Fibroblast of the aortic adventitia (primary cell): ENCODE results near the gene CHKA. TPM values are rescaled to one million over a fixed set of nuclear protein-coding genes. Genes with fewer than 3 reads are reported as not detected.

Experiments used
- DNase-seq: peaks from one replicate; pipeline ENCODE4 v3.0.0-alpha.2; 2010; ENCODE audit warnings: low read depth
- H3K4me3 ChIP-seq: 2 replicates; pipeline ENCODE4 v1.5.1; 2011; ENCODE audit warnings: low read depth, mild to moderate bottlenecking, control low read depth, low read length, moderate library complexity
- total RNA-seq: library from RNA; depleted of rRNA; stranded (reverse); fragments of >200 nt; gene quantifications from 2 replicates; pipeline ENCODE4 v1.2.3, GENCODE V29; 2012; ENCODE audit warnings: low replicate concordance
- TF ChIP-seq, protein P1 (sequence below): IDR thresholded peaks from 2 replicates; pipeline ENCODE4 v1.5.1; 2011; ENCODE audit warnings: mild to moderate bottlenecking, low read length, control low read depth, inconsistent platforms; ENCODE audit not compliant: insufficient read depth

The CHKA gene
- total RNA-seq, 1 donor = 5.2 TPM

DNA sequence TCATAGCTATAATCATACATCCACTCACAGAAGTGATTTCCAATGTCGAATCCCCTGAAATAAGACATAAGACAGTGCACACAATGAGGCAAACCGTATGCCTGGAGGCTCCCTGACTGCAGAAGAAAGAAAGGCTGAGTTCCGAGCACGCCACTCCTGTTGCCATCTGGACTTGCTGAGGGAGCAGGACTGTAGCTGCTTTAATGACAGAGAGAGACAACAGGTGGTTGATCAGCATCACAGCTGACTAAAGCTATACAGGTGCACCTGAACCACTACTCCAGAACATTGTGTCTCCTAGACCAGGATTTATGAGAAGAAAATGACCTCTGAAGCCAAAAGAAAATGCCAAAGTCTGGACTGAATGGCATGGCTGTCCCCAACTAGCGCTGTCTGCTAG, 55.3 kb downstream of the CHKA start:
- DNase-seq = no peak
- TF ChIP-seq, protein P1, sequence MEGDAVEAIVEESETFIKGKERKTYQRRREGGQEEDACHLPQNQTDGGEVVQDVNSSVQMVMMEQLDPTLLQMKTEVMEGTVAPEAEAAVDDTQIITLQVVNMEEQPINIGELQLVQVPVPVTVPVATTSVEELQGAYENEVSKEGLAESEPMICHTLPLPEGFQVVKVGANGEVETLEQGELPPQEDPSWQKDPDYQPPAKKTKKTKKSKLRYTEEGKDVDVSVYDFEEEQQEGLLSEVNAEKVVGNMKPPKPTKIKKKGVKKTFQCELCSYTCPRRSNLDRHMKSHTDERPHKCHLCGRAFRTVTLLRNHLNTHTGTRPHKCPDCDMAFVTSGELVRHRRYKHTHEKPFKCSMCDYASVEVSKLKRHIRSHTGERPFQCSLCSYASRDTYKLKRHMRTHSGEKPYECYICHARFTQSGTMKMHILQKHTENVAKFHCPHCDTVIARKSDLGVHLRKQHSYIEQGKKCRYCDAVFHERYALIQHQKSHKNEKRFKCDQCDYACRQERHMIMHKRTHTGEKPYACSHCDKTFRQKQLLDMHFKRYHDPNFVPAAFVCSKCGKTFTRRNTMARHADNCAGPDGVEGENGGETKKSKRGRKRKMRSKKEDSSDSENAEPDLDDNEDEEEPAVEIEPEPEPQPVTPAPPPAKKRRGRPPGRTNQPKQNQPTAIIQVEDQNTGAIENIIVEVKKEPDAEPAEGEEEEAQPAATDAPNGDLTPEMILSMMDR = no peak
- H3K4me3 ChIP-seq = no peak overlapping the region

DNA sequence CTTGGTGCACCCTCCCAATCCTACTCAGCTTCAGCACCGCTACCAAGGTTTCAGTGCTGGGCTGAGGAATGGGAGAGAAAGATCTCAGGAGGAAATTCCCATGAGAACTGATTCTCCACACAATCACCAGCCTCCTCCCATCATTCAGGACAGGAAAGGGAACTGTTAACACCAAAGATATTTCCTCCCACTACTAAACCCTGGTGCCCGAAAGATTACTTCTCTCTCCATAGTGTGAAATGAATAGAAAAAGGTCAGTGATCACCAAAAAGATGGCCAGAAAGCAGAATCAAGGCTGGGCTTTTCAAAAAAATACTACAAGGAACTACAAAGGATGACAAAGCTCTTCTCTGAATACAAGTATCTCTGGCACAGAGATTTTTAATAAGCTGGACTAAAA, 56.3 kb downstream of the CHKA start:
- no peak overlapping the region for H3K4me3 ChIP-seq
- TF ChIP-seq, protein P1 = no peak
- no peak for DNase-seq

DNA sequence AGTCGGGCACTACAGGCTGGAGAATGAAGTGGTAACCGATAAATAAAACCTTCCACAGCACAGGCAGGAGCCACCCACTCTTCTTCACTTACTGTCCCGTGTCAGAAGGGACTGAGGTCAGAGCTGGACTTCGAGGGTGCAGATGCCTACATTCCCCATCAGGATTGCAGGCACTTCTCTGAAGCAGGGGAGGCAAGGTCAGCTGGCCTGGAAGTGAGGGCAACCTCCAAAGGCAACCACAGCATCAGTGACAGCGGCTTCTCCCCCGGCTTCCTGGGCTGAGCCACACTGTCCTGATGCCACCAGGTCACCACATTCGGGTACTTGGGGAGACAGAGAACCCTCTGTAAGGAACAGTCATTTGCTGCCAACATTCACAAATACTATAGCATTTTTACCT, 59.7 kb downstream of the CHKA start:
- no peak overlapping the region for H3K4me3 ChIP-seq
- TF ChIP-seq, protein P1 = no peak
- DNase-seq = no peak

DNA sequence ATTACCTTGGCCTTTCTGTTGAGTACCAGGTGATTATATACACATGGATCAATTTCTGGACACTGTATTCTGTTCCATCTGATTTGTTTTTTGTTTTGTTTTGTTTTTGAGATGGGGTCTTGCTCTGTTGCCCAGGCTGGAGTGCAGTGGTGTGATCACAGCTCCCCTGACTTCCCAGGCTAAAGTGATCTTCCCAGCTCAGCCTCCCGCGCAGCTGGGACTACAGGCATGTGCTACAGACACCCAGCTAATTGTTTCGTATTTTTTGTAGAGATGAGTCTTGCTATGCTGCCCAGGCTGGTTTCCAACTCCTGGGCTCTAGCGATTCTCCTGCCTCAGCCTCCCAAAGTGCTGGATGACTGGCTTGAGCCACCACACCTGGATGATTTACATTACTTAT, 63.4 kb downstream of the CHKA start:
- TF ChIP-seq, protein P1 = no peak

DNA sequence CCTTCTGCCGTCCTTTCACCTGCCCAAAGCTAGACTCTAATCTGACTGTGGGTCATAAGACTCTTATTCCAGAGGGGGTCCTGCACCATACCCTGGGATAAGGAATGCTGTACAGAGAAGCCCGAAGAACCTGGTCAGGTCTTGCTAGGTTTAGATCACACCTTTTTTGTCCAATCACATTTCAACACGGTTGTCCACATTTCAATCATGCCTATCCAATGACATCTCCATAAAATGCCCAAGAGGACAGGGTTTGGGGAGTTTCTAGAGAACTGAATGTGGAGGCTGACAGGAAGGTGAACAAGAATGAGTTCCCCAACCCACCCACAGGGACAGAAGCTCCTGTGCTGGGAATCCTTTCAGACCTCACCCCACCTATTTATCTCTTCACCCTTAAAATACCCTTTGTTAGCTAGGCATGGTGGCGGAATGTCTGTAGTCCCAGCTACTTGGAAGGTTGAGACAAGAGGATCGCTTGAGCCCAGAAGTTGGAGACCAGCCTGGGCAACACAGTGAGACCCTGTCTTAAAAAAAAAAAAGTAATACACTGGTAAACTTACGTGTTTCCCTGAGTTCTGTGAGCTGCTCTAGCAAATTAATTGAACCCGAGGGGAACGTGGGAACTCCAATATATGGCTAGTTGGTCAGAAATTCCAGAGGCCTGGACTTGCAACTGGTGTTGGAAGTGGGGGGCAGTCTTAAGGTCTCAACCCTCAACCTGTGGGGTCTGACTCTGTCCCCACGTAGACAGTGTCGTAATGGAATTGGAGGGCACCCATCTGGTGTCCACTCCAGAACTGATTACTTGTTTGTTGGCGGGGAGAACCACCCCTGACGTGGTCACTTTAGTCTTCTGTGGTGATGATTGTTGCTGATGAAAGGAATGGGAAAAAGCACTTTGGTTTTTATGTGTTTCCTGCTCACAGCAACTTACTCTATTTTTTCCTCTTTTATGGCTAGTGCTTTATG, 64.6 kb downstream of the CHKA start:
- no peak for DNase-seq
- TF ChIP-seq, protein P1 = no peak
- no peak overlapping the region for H3K4me3 ChIP-seq

More for the DNA sequence above, 63.4 kb downstream of the CHKA start:
- no peak for DNase-seq
- H3K4me3 ChIP-seq = no peak overlapping the region

DNA sequence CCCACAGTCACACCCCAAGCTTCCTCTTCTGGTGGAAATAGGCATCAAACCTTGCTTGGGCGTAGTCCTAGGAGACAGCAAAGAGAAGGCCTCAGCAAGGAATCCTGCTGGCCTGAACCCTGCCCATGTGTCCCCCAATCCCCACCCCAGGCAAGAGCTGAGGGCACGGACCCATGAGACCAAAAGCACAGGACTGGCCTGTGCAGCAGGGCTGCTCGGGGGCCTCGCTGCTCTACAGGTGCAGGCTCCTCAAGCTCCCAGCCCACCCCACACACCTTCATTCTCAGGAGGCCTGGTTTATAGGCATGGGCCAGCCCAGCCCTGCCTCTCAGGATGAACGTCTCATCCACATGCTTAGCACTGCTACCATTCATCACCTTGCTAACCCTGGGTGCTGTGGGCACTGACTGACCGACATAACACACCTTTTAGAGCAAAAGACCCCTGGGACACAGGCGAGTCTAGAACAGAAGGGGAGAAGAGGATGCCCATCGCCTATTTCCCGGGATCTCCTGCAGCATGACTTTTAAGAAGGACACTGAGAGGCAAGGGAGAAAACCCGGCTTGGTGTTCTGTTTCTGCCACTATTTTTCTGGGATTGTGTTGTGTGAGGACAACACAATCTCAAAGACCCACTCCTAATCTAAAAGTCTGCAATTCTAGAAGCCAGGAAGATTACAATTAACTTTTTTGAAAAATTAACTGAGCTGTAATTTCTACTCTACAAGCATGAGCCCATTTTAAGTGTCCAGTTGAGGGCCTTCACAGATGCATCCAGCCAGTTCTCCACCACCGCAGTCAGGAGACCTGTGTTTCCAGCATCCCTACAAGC, 67.0 kb downstream of the CHKA start:
- H3K4me3 ChIP-seq = no peak overlapping the region
- DNase-seq = no peak
- TF ChIP-seq, protein P1 = no peak
